Middle frontal gyrus (tissue), 1 donor: ENCODE results near the gene WWC2.

Experiments
- DNase-seq: peaks from one replicate; pipeline ENCODE4 v3.0.0-alpha.2; 2015; ENCODE audit warnings: low spot score; ENCODE audit errors: extremely low spot score

The WWC2 gene

DNA sequence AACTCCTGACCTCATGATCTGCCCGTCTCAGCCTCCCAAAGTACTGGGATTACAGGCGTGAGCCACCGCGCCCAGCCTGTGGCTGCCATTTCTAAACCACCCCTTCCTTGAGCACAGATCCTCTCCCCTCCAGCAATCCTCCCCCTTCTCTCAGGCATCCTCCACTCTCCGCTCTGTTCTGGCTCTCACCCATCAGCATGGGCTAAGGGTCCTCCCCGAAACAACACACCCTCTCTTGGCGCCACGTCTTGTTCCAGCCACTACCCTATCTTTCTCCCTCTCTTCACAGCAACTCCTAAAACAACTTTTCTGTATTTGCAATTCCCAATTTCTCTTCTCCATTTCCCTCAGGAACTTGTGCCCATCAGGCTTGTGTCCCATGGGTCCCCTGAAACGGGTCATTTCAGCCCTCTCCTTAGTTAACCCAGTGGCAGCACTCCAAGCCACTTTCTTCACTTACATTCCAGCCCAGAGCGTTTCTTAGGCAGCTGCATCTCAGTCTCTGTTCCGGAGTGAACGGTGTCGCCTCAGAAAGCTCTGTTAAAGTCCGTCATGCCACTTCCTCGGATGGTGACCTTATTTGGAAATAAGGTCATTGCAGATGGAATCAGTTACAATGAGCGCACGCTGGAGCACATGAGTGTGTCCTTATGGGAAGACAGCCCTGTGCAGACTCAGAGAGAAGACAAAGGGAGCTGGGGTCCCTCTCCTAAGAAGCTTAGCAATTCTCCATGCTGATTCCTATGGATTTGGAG is 251.4 kb downstream of the WWC2 start:
- DNase-seq = no peak

DNA sequence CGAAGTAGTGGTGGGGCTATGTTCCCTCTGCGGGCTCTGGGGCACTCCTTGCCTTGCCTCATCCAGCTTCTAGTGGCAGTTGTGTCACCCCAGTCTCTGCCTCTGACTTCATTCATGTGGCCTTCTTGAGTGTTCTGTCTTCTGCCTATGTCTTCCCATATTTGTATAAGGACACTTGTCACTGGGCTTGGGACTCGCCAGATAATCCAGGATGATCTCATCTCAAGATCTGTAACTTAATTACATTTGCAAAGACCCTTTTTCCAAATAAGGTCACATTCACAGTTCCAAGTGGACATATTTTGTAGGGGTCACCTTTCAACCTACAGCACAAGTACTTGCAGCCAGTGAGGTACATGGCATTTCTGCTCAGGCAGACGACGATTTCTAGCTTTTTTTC is 253.5 kb downstream of the WWC2 start:
- no peak for DNase-seq

DNA sequence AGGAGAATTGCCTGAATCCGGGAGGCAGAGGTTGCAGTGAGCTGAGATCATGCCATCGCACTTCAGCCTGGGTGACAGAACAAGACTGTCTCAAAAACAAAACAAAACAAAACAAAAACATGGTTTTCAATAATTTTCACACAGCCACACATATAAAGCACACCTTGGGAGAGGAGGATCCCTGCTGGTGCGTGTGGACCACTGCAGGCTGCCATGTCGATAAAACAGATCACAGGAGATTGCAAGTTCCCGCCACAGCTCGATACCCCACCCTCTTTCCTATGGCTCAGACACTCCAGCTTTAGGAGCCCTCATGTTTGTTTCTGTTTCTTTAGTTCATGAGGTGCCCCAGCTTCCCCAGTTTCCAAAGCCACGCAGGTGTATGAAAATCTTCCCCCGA is 254.5 kb downstream of the WWC2 start:
- DNase-seq = no peak

DNA sequence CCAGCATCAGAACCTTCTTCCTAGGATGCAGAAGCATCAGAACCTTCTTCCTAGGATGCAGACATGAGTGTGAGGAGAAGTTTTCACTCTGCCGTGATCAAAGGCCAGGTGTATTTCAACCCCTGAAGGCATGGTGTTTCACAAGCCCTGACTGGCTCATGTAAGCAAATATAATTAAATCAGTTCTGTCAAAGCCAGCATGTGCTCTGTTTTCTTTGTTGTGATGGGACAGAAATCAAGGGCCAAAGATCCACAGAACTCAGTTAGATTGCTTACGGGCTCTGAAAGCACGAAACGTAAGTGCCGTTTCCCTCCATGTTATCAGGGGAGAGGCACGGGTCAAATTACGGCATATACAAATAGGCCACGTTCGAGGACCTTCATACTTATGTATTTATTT is 255.2 kb downstream of the WWC2 start:
- DNase-seq = no peak

DNA sequence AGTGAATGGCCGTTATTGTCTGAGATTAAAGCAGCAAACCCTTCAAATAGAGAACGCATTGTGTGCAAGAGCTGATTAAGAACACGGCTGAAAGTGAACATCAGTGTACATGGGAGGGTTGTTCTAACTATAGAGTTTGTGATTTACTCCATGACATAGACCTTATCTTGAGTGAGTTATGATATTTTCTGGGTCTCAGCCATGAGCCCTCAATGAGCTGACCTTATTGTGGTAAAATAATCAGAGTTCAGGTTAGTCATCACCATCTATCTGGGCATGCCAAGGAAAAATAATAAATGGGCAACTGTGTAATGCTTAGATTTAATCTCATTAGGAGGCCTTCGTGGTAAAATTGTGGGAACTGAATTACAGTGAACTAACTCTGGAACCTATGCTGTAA is 256.3 kb downstream of the WWC2 start:
- no peak for DNase-seq

DNA sequence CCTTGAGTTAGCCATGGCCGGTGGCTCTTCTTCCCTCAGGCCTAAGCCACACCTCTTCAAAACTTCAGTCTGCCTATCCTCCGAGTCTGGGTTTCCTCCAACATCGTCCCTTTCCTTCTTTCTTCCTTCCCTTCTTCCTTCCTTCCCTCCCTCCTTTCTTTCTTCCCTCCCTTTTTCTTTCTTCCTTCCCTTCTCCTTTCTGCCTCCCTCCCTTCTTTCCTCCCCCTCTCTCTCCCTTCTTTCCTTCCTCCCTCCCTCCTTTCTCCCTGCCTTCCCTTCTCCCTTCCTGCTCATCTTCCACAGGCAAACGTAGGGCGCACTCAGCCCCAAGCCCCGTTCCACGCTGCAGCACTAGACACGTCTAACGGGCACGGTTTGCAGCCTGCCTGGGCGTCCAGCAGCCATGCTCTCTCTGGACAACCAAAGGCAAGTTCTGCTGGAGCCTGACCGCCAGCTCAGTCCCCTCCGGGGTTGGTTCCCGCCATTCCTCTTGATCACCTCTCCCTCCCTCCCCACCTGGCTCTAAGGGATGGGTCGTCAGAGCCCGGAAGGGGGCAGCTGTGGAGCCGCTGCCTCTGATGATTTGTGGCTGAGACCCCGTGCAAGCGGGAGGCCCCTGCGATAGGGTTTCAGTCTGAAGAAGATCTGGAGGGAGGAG is 257.2 kb downstream of the WWC2 start:
- no peak for DNase-seq

DNA sequence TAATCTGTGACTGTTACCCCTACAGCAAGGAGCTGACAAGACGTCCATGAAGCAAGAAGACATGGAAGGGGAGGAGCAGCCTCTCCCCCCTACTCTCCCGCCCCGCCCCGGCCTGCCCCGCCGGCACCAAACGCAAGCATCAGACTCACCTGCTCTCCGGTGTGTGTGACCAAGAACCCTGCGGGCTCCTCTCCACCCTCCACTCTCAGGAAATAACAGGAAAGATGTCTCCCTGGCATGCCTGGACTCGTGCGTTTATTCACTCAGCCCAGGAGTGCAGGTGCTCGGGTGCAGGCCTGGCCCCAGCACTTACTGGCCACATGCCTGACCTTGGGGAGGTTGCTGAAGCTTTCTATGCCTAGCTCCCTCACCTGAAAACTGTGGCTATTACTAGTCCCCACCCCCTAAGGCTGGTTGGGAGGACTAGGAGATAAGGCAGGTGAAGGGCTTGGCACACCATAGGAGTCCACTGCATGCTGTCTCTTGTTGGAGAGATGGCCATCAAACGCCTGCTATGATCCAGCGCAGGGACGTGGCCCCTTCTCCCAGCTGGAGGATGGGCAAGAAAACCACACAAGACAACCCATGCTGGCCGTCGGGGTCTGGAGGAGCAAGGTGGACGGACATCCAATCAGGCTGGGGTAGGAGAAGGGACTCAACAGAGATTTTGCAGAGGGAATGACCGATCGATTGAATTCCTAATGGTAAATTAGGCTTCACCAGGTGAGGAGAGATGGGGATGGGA is 258.0 kb downstream of the WWC2 start:
- DNase-seq = no peak

DNA sequence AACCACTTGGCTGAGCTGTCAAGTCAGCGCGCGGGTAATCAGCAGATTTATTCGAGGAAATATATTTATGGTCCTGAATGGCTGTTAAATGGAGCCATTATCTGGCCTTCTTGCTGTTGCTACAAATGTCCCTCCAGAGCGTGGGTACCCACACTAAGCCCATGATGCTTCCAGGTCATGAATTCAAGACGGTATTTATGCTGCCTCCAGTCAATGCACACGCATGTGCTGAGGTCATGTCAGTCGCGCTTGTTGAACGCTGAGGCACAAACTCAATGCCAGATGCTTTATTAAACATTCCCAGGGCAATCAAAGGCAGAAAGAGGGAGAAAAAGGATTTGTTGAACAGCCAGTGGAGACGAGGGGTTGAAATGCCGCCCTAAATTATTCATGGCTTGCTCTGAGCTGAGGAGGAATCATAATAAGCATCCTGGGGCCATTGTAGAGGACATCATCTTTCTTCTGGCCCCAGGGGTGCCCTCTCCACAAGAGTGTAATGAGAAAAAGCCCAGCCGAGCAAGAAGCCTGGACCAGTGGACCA is 259.2 kb downstream of the WWC2 start:
- no peak for DNase-seq

DNA sequence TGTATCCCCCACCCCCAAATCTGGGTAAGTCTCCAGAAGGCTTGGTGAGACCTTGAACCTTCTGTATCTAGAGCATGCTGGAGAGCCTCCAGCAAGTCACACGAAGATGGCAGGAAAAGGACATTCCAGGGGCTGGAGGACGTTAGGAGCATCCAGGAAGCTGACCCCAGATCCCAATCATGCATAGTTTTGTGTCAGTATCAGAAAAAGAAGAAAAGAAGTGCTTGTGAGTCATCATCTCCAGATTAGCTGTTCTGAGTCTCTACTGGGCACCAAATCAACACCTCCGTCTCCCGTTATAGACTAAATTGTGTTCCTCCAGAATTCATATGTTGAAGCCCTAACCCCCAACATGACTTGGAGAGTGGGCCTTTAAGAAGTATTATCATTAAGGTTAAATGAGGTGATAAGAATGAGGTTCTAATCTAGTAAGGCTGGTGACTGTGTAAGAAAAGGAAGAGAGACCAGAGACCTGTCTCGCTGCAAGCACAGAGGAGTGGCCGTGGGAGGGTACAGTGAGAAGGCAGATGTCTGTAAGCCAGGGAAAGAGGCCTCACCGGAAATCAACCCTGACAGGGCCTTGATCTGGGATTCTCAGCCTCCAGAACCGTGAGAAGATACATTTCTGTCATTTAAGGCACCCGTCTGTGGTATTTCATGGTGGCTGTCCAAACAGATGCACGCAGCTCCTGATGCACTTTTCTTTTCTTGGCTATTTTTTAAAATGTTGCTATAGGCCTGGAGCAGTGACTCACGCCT is 261.3 kb downstream of the WWC2 start:
- no peak for DNase-seq

DNA sequence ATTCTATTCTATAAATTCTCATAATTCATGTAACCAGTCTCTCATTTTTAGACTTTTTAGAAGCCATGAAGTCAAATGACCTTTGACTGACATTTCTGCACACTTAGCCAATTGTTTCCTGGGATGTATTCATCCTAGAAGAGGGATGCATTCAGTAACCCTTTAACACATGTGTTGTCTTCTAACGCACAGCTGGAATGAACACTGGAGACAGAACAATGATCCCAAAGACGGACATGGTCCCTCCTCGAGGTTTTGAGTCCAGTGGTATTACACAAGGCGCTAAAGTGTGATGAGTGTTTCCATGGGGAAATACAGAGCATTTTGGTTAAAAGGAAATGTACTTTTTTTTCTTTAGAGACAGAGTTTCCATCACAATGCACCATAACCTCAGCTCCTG is 263.0 kb downstream of the WWC2 start:
- no peak for DNase-seq

DNA sequence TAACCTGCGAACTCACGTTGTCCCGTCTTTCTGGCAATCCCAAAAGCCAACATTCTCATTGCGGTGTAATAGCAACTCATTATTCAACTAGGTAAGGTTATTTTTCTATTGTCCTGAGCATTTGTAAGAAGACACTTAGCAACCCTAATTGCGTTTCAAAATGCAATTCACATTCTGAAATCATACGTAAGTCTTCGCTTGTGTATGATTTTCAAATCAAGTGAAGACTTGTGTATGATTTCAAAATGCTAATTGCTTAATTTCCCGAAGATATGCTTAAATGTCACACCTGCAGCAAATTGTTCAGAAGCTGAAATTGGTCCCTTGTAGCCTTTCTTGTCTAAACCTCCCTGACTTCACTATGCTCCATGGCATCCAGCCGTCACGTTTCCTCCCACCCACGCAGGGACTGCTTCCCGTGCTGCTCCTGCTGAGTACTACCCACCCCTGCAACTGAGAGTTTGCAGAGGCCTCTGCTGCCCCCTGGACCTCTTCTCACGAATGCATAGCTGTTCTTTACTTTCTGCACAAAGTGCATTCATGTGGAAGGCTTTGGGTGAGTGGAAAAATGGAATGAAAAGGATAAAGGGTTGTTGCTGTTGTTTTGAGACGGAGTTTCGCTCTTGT is 264.0 kb downstream of the WWC2 start:
- no peak for DNase-seq

DNA sequence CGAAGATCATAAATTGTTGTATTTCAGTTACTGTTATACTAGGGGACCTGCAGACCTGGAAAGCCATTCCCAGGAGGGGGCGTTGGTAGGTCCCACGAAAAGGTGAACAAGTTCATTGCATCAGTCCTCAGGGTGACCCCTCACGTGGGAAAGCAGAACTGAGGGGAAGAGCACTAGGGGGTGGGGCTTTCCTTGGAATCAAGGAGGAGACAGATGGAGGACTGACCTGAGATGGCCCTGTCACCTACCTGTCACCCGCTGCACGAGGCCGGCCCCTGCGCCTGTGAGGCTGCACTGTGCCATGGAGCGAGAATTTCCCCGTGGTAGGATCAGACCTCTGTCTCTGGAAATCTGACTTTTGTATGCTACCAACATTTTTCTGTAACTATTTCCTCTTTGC is 265.0 kb downstream of the WWC2 start:
- DNase-seq = no peak

DNA sequence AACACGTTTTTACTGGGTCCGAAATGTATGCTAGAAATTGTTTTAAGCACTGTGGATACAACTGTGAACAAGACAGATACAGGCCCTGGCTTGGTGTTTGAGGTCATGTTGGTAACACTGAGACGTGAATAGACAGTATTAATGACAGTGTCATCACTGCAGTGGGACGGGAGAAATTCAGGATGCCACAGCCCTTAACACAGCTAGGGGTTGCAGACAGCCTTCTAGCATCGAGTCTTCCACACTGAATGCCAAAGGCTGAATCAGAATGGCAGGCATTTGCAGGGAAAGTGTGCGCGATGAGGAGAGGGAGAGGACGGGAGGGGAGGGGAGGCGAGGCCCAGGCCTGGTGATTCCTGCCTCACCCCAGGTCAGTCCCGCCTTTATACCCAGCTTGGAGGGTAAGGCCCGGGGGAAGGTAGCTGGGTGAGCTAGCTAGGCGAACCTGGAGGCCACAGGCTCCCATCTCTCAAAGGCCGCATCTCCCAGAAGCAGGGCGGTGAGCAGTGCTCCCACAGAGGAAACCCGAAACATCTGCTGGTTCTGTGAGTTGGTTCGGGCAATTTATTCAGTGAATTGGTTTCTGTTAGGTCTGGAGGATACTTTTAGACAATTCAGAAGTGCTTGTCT is 267.3 kb downstream of the WWC2 start:
- DNase-seq = no peak

DNA sequence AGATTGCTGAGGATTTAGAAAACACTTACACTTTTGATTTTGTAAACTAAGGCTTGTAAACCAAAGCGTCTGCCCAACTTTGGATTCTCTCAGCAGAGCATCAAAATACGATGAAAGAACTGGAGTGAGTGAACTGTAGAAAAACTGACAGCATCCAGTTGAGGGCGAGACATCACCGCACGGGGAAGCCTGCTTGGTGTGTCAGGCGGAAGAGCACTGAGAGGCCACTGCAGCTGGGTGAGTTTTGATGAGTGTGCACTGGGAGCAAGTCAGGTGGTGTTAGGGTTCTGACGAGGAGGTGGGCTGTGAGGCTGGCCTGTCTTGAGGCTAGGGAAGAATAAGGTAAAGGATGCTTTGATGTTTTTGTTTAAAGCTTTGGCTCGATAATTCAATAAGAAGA is 270.0 kb downstream of the WWC2 start:
- DNase-seq = no peak
